ENCODE results near the gene EPS8.

DNA sequence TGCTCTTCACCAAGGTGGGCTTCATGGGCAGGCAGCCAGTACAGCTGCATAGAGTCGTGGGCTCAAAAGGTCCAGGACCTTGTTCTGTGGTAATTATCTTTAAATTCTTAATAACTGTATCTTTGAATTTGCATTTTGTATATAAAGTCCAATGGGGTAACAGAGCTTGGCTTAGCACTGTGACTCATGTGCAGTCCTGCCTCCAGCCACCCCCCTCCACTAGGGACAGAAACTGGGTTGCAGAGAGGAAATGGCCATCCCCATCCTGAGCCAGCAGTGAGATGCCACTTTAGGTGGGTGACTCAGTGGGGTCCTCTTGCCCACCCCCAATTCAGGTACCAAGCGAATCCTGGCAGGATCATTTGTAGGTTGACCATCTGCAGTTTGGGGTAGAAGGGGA, 48.1 kb downstream of the EPS8 start:
- TF ChIP-seq YY1 (IDR thresholded peaks at IDR 0.05; ENCODE audit: low read depth) (no peak), POLR2AphosphoS5 (IDR thresholded peaks at IDR 0.05; ENCODE audit: low read depth, low read length) (no peak)

Measured in SK-N-SH (cell line).